ENCODE results near the gene KRTAP6-1.

The KRTAP6-1 gene, protein sequence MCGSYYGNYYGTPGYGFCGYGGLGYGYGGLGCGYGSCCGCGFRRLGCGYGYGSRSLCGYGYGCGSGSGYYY

DNA sequence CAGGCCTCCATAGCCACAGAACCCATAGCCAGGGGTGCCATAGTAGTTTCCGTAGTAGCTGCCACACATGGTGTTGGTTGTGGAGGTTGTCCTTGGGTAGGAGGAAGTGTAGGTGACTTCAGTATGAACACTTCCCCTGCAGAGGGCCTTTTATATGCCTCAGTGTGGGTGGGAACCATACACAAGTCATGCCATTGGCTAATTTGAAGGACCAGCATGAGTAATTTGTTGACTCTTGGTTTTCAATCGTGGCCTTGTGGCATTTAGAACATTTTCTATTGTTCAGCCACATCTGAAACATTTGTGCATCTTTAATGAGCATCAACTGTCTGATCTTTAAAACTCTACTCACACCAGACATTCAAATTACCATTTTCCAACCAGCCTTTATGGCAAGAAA lies at the start of gene KRTAP6-1:
TSS of gene KRTAP6-1 (minus strand) at position 95 of the 400 bp plus-strand sequence. CDS start at position 69, 26 bp downstream.
- DNase-seq, result no peak

DNA sequence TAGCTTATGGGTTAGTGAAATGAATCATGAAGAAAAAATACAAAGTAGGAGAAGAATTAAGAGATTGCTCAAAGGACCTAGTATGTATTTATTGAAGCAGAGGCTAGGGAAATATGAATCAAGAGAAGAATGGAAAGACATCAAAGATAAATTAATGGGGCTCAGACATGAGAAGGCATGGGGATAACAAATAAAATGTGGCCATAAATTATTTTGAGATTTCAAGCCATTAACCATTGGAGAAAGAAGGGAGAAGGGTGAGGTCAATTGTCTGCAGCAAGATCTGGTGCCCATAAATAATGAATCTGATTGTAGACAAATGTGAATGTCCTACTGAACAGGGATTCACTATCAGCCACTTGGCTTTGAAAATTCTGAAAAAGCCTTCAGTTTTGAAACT lies 39.2 kb upstream of the KRTAP6-1 start:
- no peak for DNase-seq

DNA sequence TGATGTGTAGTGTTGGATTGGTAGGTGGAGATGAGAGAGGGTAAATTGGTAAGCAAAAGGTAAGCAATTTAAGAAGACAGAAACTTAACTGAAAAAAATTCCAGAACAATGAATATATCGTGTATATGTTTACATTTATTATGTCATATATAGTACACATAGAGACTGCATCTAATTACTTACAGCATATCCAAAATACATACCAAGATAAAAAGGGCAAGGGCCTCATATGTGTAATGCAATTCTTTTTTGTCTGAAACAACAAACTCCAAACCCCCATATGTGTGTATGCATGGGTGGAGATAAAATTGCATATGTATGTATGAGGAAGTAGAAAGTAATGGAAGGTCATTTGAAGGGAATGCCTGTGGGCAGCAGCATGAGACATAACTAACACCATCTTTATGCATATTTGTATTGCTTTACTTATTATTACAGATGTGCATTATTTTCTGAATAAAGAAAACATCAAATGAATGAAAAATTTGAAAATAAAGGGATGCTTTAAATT lies 33.2 kb upstream of the KRTAP6-1 start:
- no peak for DNase-seq

DNA sequence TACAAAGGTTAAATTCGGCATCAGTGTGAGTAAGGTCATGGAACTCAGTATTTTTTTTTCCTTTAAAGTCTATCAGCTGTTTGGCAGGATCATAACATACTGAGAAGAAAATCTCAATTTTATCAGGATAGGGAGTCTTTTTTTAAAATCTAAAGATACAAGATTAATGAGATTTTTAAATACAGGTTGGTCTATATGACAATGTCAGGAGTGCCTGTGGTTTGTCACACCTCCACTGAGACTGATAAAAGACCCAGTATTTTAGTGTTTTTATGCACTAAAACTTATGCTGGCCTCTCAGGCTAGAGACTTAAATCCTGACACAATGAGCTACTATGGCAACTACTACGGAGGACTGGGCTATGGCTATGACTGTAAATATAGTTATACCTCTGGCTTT lies 28.8 kb upstream of the KRTAP6-1 start, which contains the start of gene KRTAP20-3:
TSS of gene KRTAP20-3 (plus strand) at position 301 of the 400 bp plus-strand sequence.
- DNase-seq, result no peak

DNA sequence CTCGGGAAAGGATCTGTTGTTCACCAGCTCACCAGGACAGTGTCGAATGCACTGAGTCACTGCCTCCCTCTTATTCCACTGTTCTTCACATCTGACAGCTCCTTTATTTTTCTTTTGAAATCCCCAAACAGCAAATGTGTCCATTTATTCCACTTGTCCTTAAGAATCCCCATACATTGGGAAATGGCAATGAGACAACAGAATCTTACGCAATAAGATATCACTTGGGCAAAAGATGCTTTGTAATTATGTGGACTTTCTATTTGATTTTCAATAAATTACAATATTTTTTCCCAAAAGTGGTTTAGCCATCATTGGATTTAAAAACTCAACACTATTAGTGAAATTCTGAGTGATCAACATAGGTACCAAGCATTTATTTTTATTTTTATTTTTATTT lies 25.0 kb upstream of the KRTAP6-1 start:
- no peak for DNase-seq

DNA sequence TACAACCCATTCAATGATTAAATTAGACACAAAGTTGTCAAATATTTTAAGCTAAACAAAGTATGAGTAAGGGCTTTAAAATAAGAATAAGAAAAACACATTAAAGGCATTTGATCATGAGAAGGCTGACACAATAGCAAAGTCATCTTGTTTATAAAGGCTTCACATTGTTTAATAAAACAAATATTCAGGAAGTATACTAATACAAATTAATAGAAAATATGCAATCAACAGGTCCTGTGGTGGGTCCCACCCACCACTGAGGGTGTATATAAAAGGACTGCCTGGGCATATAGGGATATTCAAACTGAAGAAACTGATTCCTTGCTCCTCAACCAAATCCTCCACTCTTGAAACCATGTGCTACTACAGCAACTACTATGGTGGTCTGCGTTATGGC lies 21.2 kb upstream of the KRTAP6-1 start, which contains the start of gene KRTAP20-2:
TSS of gene KRTAP20-2 (plus strand) at position 301 of the 400 bp plus-strand sequence. CDS start at position 359, 58 bp downstream.
- DNase-seq, result no peak

DNA sequence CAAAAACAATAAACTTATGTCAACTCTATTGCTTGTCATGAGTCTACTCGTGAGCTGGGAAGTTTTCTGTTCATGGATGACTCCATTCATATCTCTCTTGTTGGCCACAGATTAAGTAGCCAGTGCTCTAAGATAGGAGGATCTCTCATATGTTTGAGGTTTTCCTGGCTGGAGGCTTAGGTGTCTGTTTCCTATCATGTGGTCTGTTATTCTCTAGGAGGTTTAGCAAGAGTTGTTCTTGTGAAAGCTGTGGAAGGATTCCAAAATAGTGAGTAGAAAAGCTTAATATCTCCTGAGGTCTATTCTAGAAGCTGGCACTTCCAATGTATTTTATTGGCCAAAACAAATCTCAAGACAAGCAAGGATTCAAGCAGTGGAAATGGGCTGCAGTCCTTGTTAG lies 15.5 kb upstream of the KRTAP6-1 start:
- no peak for DNase-seq

DNA sequence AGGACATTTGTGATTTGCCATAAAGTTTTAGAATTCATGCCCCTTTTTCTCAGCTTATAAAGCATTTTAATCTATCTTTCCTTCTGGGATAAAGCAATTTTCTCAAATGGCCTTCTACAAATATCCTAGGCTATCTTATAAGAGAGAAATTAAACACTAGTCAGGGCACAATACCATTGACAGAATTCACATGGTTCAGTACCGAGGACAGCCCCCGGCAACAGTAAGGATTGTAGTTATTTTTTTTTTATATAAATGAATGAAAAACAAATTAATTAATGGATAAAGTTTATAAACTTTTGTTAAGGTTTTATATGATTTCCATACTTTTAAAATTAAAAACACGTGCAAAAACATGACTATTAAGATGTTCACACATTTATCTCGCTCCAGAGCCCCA lies 14.4 kb upstream of the KRTAP6-1 start:
- no peak for DNase-seq

DNA sequence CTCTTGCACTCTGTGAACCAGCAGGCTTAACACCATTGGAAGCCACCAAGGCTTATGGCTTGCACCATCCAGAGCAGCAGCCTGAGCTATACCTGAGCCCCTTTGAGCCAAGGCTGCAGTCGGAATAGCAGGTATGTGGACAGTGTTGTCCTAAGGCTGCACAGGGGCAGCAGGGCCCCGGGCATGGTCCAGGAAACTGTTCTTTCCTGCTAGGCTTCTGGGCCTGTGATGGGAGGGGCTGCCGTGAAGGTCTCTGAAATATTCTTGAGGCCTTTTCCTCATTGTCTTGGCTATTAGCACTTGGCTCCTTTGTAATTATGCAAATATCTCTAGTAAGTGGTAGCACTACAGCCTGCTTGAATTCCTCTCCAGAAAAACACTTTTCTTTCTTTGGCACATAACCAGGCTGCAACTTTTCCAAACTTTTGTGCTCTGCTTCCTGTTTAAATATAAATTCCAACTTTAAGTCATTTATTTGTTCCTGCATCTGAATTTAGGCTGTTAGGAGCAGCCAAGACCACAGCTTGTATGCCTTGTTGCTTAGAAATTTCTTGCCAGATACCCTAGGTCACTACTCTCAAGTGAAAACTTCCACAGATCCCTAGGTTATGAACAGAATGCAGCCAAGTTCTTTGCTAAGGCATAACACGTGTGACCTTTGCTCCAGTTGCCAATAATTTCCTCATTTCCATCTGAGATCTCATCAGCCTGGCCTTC lies 11.9 kb upstream of the KRTAP6-1 start:
- DNase-seq, result no peak

DNA sequence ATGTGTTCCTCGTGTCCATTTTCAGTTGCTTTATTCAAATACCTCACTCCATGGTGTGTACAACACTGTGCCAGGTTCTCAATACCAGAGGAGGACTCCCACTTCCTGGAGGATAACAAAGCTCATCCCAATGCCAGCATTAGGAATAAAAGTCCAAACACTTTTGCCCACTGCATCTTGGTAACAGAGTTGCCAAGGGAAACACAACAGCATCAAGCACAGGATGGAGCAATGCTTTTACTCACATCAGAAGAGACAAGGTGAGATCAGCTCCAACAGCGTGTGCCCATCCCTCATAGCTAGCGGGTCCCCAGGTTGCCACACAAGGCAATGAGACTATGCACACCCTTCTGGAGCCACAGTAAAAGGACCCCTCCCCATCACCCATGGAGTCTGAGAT lies 9.6 kb upstream of the KRTAP6-1 start:
- DNase-seq, result no peak

DNA sequence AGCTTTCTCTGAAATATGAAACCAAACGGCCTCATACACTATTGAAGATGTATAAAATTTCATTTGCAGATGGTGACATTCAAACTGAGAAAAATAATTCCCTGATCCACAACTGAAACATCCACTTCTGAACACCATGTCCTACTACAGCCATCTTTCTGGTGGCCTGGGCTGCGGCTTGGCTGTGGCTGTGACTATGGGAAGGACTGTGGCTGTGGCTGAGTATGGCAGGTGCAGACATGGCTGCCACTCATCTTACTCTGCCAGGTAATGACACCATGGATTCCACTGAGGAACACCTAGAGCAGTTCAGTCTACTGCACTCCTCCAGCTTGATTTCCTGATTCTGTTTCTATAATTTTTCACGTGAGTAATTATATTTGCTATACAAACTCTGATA lies 6.8 kb upstream of the KRTAP6-1 start, which contains the start of gene KRTAP20-4:
TSS of gene KRTAP20-4 (plus strand) at position 106 of the 400 bp plus-strand sequence.
- no peak for DNase-seq

DNA sequence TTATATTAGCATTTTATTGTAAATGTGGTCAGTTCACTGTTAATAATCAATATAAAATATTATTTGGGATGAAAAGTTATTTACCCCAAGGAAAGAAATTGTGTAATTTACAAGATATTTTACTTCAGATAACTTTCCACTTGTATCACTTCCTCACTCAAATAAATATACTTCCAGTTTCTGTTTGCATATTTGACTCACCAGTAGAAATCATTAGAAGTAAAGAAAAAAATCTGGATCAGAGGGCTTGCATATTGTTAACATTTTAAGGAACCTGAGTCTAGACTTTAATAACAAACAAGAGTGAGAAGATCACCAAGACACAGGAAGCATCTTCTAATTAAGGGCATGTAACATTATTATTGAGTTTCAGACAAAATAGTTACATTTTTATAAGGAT lies 6.3 kb upstream of the KRTAP6-1 start:
- DNase-seq, result no peak

DNA sequence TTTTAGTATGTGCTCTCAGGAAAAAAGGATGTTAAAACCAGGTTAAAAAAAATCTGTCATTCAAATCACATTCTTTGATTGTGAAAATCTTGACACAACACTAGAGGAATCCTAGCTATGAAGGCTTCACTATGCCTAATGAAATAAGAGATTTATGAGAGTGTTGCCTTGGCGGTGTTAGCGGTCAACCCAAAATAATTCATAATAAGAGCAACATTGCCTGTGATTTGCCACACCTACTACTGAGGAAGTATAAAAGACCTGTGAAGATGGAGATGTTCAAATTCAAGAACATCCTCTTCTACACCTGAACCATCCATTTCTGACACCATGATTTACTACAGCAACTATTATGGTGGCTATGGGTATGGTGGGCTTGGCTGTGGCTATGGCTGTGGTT lies 2.4 kb upstream of the KRTAP6-1 start, which contains the start of gene KRTAP20-1:
TSS of gene KRTAP20-1 (plus strand) at position 301 of the 400 bp plus-strand sequence. CDS start at position 331, 30 bp downstream.
- DNase-seq, result no peak

DNA sequence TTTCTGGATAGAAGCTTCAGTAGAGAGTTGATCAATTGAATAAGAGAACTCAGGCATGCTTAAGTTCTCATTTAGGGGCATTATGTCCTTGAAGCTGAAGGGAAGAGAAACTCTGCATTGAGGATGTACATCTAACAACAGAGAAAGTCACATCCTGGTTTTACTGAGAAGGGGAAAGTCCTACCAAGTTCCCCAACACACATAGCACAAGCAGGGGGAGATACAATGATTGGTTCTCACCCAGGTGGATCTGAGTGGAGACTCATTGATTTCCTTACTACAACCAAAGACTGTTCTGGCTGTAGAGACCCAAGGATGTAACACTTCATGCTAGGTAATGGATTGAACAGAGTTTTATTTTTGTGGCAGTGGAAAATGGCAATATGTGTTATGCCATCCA lies 1.5 kb upstream of the KRTAP6-1 start:
- DNase-seq, result no peak

DNA sequence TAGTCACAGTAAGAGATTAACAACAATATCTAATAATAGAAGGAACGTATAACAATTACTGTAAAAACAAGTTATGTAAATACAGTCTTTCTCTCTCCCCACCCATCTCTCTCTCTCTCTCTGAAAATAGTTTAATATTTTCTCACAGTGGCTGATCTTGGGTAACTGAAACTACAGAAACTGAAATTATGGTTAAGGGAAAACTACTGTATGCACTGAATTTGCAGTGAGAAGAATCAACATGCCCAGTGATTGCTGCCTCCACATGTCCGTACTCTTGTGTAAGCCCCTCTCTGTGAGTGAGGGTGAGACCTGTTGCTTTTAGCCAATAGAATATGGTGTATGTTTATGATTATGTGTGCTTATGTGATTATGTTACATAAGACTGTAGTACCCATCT lies 1.6 kb downstream of the KRTAP6-1 start:
- no peak for DNase-seq

DNA sequence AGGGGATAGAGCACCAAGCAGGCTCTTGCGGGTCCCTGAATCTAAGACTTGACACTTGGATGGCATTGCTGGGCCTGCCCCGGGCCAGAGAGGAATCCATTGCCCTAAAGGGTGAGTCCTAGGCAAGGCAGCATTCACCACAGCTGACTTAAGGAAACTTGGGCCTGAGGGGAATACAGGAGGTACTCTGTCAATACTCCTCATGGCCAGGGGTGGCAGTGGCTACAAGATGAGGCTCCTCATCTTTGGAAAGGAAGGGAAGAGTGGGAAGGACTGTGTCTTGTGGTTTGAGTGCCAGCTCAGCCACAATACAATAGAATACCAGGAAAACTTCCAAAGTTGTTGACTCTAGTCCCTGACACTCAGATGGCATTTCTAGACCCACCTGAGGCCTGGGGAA lies 7.8 kb downstream of the KRTAP6-1 start:
- DNase-seq, result no peak

DNA sequence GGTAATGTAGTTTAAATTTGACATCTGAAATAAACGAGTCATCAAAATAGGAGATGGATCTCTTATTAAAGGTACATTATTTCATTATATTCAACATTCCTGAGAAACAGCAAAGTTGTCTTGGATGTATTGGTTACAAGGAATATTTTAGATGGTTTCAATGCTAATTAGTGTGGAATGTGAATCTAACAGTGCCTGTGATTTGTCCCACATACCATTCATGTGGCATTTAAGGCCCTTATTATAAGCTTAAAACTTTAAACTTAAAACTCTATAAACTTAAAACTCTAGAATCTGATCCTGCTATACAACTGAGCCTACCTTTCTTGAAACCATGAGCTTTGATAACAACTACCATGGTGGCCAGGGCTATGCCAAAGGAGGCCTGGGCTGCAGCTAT lies 12.9 kb downstream of the KRTAP6-1 start, which contains the start of gene KRTAP22-1:
TSS of gene KRTAP22-1 (plus strand) at position 301 of the 400 bp plus-strand sequence.
- DNase-seq, result no peak

DNA sequence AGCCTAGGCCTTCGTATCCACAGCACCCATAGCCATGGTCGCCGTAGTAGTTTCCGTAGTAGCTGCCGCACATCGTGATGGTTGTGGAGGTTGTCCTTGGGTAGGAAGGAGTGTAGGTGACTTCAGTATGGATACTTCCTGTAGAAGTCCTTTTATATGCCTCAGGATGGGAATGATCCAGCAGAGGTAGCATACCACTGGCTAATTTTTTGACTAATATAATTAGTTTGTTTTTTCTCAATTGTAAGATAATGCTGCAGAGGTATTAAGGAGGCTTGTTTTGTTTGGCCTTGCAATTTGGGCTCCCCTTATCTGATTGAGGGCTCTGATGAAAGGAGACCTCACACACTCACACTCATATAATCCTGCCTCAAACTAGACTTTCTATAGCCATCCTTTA lies 14.9 kb downstream of the KRTAP6-1 start, which contains the start of gene KRTAP6-2:
TSS of gene KRTAP6-2 (minus strand) at position 101 of the 400 bp plus-strand sequence. CDS start at position 73, 28 bp downstream.
- DNase-seq, result no peak

DNA sequence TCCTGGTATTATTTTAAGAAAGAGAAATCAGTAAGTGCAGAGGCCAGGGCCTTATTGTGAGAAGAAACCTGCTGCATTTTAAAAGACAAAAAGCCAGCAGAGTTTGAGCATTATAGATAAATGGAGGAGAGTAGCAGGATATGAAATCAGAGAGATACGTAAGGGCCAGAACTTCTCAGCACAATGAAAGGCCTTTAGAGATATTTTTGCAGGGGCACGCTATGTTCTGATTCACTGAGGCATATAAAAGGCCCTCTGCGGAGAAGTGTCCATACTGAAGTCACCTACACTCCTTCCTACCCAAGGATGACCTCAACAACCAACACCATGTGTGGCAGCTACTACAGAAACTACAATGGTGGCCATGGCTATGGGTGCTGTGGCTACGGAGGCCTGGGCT lies 21.6 kb downstream of the KRTAP6-1 start, which contains the start of gene KRTAP6-3:
TSS of gene KRTAP6-3 (plus strand) at position 301 of the 400 bp plus-strand sequence. CDS start at position 307, 6 bp downstream.
- DNase-seq, result no peak

DNA sequence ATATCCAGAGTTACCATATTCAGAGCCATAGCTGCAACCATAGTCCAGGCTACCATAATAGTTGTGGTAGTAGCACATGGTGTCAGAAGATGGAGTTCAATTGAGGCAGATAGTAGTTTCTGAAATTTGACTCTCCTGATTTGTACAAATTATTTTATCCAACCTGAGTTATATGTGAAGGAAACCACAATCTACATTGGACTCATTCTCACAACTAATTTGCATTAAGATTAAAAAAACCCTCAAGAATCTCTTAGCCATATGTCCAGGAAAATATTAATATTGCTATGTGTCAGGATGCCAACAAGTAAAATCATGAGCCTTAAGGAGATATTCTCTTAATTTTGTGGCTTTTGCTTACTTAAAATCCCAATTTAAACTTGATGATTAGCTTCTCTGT lies 23.4 kb downstream of the KRTAP6-1 start, which contains the start of gene KRTAP22-2:
TSS of gene KRTAP22-2 (minus strand) at position 101 of the 400 bp plus-strand sequence.
- no peak for DNase-seq

DNA sequence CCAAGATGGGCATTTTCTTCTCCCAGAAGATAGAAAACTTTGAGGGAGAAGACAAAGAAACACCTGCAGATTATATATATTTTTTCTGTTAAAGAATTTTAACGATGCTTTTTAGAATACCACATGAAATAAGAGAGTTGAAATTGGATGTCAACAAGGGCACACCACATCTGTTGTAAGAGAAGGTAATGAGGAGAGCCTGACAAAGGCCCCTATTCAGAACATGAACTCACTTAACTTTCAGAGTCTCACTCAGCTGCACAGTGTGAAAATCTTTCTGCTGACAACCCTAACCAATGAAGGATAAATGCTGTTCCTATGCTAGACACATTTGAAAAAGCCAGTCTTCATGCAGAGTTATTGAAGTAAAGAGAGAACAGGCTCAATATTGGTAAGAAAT lies 30.9 kb downstream of the KRTAP6-1 start:
- no peak for DNase-seq

DNA sequence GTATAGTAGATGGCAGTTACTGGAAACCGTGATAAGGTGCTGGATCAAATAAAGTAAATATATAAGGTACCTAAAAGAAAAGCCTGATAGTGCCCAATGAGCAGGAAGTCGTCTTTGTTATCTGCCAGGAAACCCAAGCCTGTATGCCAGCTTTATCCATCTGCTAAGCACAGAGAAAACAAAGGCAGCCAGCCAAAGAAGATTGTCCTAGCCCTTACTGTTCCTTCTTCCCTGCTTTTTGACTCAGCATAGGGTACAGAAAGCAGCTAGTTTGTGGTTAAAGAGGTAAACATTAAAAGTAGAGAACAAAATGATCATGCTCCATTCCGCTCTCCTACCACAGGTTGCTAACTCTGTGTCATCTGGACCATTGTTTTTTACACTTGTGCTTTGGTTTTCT lies 33.6 kb downstream of the KRTAP6-1 start:
- no peak for DNase-seq

DNA sequence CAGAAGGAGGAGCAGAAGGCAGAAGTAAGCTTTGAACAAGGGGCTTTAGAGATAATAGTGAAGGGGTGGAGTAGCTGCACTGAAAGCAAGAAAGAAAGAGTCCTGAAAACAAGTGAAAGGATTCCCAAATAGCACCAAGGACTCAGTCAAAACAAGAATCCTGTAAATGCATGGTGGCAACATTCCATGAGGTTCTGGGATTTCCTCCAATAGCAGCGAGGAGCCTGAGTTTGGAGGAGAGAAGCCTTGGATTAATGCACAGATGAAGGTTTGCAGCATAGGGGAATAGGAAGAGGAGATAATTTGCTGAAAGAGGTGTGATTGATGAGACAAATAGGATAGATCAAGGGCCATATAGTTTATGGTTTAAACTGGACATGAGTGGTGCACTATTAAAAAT lies 34.4 kb downstream of the KRTAP6-1 start:
- no peak for DNase-seq

DNA sequence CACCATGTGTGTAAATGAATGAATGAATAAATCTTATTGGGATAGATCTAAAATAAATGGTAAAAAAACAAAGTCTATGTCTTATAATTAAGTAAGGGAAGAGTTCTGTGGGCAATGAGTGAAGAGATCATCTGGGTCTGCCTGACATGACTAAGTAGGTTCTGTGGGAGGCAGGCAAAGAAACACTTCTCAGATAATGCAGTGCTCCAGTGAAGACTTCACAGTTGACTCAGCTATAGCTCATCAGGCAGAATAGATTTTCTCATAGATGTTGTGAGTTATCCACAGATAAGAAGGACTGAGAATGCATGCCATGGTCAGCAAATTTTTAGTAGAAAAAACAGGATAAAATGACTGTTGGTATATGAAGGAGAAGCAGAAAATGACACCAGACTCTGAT lies 36.0 kb downstream of the KRTAP6-1 start:
- no peak for DNase-seq

Data from EL (cell line).